Measurements from ENCODE around the gene PRPF8. TPM values are rescaled to one million over a fixed set of nuclear protein-coding genes. Genes with fewer than 3 reads are reported as not detected.

Gene PRPF8
- total RNA-seq = 100 to 1,000 TPM; 506 to 585 (median 522) TPM

GRCh38 chr17:1684378-1685189, at the start of gene PRPF8:
PRPF8 (minus strand) TSS chr17:1684867; CDS start chr17:1684571, 296 bp downstream.
- Mint-ChIP-seq H3K27me3 (ENCODE audit: low read depth) (no peaks in the 10 kb centered on the region), H3K4me1 (ENCODE audit: low read depth) (peaks cover 36% of the 10 kb centered on the region), H3K36me3 (ENCODE audit: insufficient read depth) (peaks cover 38% of the 10 kb centered on the region), H3K4me3 (peak within 1 kb of the TSS; percentile 98), H3K9me3 (no peaks in the 10 kb centered on the region)
- DNase-seq = peak; percentile 98
- ATAC-seq = peak; percentile 98

GRCh38 chr17:1733759-1734158, 49.1 kb upstream of the PRPF8 start:
- Mint-ChIP-seq H3K4me3 (no peak overlapping the region), H3K9me3 (no peaks in the 10 kb centered on the region), H3K4me1 (ENCODE audit: low read depth) (peaks cover 14% of the 10 kb centered on the region), H3K36me3 (ENCODE audit: insufficient read depth) (peaks cover 13% of the 10 kb centered on the region), H3K27me3 (ENCODE audit: low read depth) (no peaks in the 10 kb centered on the region)
- no peak for ATAC-seq
- DNase-seq = no peak

- peaks cover 17% of the 10 kb centered on the region for H3K36me3 Mint-ChIP-seq (ENCODE audit: insufficient read depth)
- ATAC-seq (no peak), DNase-seq (no peak)
- no peaks in the 10 kb centered on the region for H3K9me3 Mint-ChIP-seq
- no peaks in the 10 kb centered on the region for H3K27me3 Mint-ChIP-seq (ENCODE audit: low read depth)
- no peak overlapping the region for H3K4me3 Mint-ChIP-seq
- peaks cover 20% of the 10 kb centered on the region for H3K4me1 Mint-ChIP-seq (ENCODE audit: low read depth)
These were observed 48.2 kb upstream of the PRPF8 start for GRCh38 chr17:1732833-1733321.

GRCh38 chr17:1732241-1732832, 47.7 kb upstream of the PRPF8 start:
- Mint-ChIP-seq H3K4me3 (no peak overlapping the region), H3K27me3 (ENCODE audit: low read depth) (no peaks in the 10 kb centered on the region), H3K36me3 (ENCODE audit: insufficient read depth) (peaks cover 14% of the 10 kb centered on the region), H3K4me1 (ENCODE audit: low read depth) (peaks cover 22% of the 10 kb centered on the region), H3K9me3 (no peaks in the 10 kb centered on the region)
- ATAC-seq (no peak), DNase-seq (no peak)

- ATAC-seq (no peak), DNase-seq (no peak)
- Mint-ChIP-seq H3K27me3 (ENCODE audit: low read depth) (no peaks in the 10 kb centered on the region), H3K9me3 (no peaks in the 10 kb centered on the region), H3K4me1 (ENCODE audit: low read depth) (peaks cover 15% of the 10 kb centered on the region), H3K36me3 (ENCODE audit: insufficient read depth) (peaks cover 10% of the 10 kb centered on the region), H3K4me3 (no peak overlapping the region)
These were observed 46.5 kb upstream of the PRPF8 start for GRCh38 chr17:1731194-1731506.

GRCh38 chr17:1730326-1731193, 45.9 kb upstream of the PRPF8 start:
- Mint-ChIP-seq H3K4me3 (no peak overlapping the region), H3K27me3 (ENCODE audit: low read depth) (no peaks in the 10 kb centered on the region), H3K9me3 (no peaks in the 10 kb centered on the region), H3K4me1 (ENCODE audit: low read depth) (peaks cover 18% of the 10 kb centered on the region), H3K36me3 (ENCODE audit: insufficient read depth) (peaks cover 11% of the 10 kb centered on the region)
- ATAC-seq (no peak), DNase-seq (no peak)

- ATAC-seq (no peak), DNase-seq (no peak)
- Mint-ChIP-seq H3K36me3 (ENCODE audit: insufficient read depth) (peaks cover 12% of the 10 kb centered on the region), H3K4me1 (ENCODE audit: low read depth) (peaks cover 23% of the 10 kb centered on the region), H3K9me3 (no peaks in the 10 kb centered on the region), H3K4me3 (no peak overlapping the region), H3K27me3 (ENCODE audit: low read depth) (no peaks in the 10 kb centered on the region)
These were observed 45.3 kb upstream of the PRPF8 start for GRCh38 chr17:1729966-1730325.

- DNase-seq (no peak), ATAC-seq (no peak)
- Mint-ChIP-seq H3K4me1 (ENCODE audit: low read depth) (peaks cover 31% of the 10 kb centered on the region), H3K9me3 (no peaks in the 10 kb centered on the region), H3K36me3 (ENCODE audit: insufficient read depth) (peaks cover 12% of the 10 kb centered on the region), H3K4me3 (no peak overlapping the region), H3K27me3 (ENCODE audit: low read depth) (no peaks in the 10 kb centered on the region)
These were observed 43.4 kb upstream of the PRPF8 start for GRCh38 chr17:1727876-1728630.

GRCh38 chr17:1727258-1727789, 42.7 kb upstream of the PRPF8 start:
- DNase-seq (no peak), ATAC-seq (no peak)
- Mint-ChIP-seq H3K27me3 (ENCODE audit: low read depth) (no peaks in the 10 kb centered on the region), H3K4me1 (ENCODE audit: low read depth) (peaks cover 38% of the 10 kb centered on the region), H3K36me3 (ENCODE audit: insufficient read depth) (peaks cover 12% of the 10 kb centered on the region), H3K4me3 (no peak overlapping the region), H3K9me3 (no peaks in the 10 kb centered on the region)

GRCh38 chr17:1726626-1727257, 42.1 kb upstream of the PRPF8 start:
- H3K9me3 Mint-ChIP-seq = no peaks in the 10 kb centered on the region
- H3K36me3 Mint-ChIP-seq (ENCODE audit: insufficient read depth) = peaks cover 12% of the 10 kb centered on the region
- DNase-seq (no peak), ATAC-seq (no peak)
- peaks cover 41% of the 10 kb centered on the region for H3K4me1 Mint-ChIP-seq (ENCODE audit: low read depth)
- H3K27me3 Mint-ChIP-seq (ENCODE audit: low read depth) = no peaks in the 10 kb centered on the region
- H3K4me3 Mint-ChIP-seq = peak overlapping the region; percentile 69

- peaks cover 43% of the 10 kb centered on the region for H3K4me1 Mint-ChIP-seq (ENCODE audit: low read depth)
- peak overlapping the region; percentile 69 for H3K4me3 Mint-ChIP-seq
- DNase-seq (no peak), ATAC-seq (no peak)
- no peaks in the 10 kb centered on the region for H3K9me3 Mint-ChIP-seq
- peaks cover 12% of the 10 kb centered on the region for H3K36me3 Mint-ChIP-seq (ENCODE audit: insufficient read depth)
- H3K27me3 Mint-ChIP-seq (ENCODE audit: low read depth) = no peaks in the 10 kb centered on the region
These were observed 41.2 kb upstream of the PRPF8 start for GRCh38 chr17:1725642-1726511.

- Mint-ChIP-seq H3K27me3 (ENCODE audit: low read depth) (no peaks in the 10 kb centered on the region), H3K4me3 (peak overlapping the region; percentile 69), H3K36me3 (ENCODE audit: insufficient read depth) (peaks cover 12% of the 10 kb centered on the region), H3K4me1 (ENCODE audit: low read depth) (peaks cover 46% of the 10 kb centered on the region), H3K9me3 (no peaks in the 10 kb centered on the region)
- DNase-seq (no peak), ATAC-seq (peak; percentile 64 to 73)
These were observed 40.4 kb upstream of the PRPF8 start for GRCh38 chr17:1724869-1725641.

Data from activated T-cell treated with anti-CD3 and anti-CD28 coated beads, Interleukin-2, amount 50 U/mL, for 4 hours (primary cell).